Measurements from ENCODE around the gene MYO9B. TPM values are rescaled to one million over a fixed set of nuclear protein-coding genes. Genes with fewer than 3 reads are reported as not detected.
A peak's percentile ranks its signal among the peaks of the same experiment; 100 is the strongest.

MYO9B gene
- total RNA-seq, 1 experiment from 2014 or later: 94.3 TPM

DNA sequence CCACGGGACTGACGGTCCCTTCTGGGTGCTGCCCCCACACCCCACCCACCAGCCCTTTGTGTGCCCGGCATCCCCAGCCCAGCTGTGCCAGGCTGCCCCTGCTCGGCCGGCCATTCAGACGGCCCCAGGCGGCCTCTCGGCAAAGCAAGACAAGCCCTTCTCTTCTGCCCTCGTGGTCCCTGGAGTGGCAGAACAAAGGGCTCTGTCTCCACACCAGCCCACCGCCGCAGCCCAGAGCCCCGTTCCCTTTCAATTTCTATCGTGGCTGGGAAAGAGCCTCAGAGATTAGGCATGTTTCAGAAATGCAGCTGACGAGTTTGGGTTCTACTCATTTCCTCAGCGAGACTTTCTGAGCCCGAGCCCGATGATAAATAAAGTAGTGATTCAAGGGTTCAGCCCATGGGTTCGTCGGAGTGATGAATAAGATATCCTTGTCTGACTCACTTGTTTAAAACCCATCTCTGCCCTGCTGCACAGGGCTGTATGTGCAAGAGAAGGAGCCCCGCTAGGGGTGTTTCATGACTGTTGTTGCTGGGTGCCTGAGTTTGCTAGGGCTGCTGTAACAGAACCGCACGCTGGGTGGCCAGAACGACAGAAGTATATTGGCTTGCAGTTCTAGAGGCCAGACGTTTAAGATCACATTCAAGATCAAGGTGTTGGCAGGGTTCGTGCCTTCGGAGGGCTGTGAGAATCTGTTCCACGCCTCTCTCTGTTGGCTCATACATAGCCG is 4.3 kb downstream of the MYO9B start:
- CTCF ChIA-PET: no interaction called here
- TF ChIP-seq, protein P1, sequence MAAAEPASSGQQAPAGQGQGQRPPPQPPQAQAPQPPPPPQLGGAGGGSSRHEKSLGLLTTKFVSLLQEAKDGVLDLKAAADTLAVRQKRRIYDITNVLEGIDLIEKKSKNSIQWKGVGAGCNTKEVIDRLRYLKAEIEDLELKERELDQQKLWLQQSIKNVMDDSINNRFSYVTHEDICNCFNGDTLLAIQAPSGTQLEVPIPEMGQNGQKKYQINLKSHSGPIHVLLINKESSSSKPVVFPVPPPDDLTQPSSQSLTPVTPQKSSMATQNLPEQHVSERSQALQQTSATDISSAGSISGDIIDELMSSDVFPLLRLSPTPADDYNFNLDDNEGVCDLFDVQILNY (CRISPR knock-in tag; IDR thresholded peaks at IDR 0.05): no peak
- TF ChIP-seq ESRRA (CRISPR knock-in tag; IDR thresholded peaks at IDR 0.05; ENCODE audit: borderline replicate concordance) (no peak), ZNF121 (CRISPR knock-in tag; IDR thresholded peaks at IDR 0.05) (no peak), ZNF281 (CRISPR knock-in tag; IDR thresholded peaks at IDR 0.05) (no peak), GABPB1 (CRISPR knock-in tag; IDR thresholded peaks at IDR 0.05) (no peak), TP53 (CRISPR knock-in tag; IDR thresholded peaks at IDR 0.05) (no peak), CBFB (CRISPR knock-in tag; IDR thresholded peaks at IDR 0.05; ENCODE audit: low read depth) (no peak), HMGXB4 (CRISPR knock-in tag; IDR thresholded peaks at IDR 0.05) (no peak), ZNF396 (CRISPR knock-in tag; IDR thresholded peaks at IDR 0.05; ENCODE audit: borderline replicate concordance) (no peak), SMAD3 (CRISPR knock-in tag; IDR thresholded peaks at IDR 0.05; ENCODE audit: borderline replicate concordance) (no peak), FOXJ3 (CRISPR knock-in tag; IDR thresholded peaks at IDR 0.05; ENCODE audit: borderline replicate concordance) (no peak), ZNF138 (CRISPR knock-in tag; conservative IDR thresholded peaks at IDR 0.05) (no peak), USF2 (CRISPR knock-in tag; IDR thresholded peaks at IDR 0.05) (no peak), PREB (CRISPR knock-in tag; IDR thresholded peaks at IDR 0.05; ENCODE audit: borderline replicate concordance) (no peak), ZNF532 (CRISPR knock-in tag; IDR thresholded peaks at IDR 0.05; ENCODE audit: borderline replicate concordance) (no peak)
- TF ChIP-seq, protein P2, sequence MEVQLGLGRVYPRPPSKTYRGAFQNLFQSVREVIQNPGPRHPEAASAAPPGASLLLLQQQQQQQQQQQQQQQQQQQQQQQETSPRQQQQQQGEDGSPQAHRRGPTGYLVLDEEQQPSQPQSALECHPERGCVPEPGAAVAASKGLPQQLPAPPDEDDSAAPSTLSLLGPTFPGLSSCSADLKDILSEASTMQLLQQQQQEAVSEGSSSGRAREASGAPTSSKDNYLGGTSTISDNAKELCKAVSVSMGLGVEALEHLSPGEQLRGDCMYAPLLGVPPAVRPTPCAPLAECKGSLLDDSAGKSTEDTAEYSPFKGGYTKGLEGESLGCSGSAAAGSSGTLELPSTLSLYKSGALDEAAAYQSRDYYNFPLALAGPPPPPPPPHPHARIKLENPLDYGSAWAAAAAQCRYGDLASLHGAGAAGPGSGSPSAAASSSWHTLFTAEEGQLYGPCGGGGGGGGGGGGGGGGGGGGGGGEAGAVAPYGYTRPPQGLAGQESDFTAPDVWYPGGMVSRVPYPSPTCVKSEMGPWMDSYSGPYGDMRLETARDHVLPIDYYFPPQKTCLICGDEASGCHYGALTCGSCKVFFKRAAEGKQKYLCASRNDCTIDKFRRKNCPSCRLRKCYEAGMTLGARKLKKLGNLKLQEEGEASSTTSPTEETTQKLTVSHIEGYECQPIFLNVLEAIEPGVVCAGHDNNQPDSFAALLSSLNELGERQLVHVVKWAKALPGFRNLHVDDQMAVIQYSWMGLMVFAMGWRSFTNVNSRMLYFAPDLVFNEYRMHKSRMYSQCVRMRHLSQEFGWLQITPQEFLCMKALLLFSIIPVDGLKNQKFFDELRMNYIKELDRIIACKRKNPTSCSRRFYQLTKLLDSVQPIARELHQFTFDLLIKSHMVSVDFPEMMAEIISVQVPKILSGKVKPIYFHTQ (CRISPR knock-in tag; IDR thresholded peaks at IDR 0.05): no peak
- TF ChIP-seq, protein P3, sequence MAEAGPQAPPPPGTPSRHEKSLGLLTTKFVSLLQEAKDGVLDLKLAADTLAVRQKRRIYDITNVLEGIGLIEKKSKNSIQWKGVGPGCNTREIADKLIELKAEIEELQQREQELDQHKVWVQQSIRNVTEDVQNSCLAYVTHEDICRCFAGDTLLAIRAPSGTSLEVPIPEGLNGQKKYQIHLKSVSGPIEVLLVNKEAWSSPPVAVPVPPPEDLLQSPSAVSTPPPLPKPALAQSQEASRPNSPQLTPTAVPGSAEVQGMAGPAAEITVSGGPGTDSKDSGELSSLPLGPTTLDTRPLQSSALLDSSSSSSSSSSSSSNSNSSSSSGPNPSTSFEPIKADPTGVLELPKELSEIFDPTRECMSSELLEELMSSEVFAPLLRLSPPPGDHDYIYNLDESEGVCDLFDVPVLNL (CRISPR knock-in tag; IDR thresholded peaks at IDR 0.05; ENCODE audit: borderline replicate concordance, low read depth): no peak
- POLR2A ChIA-PET: interaction anchor here (0.5 kb wide), 1 partner anchor 121 kb away, joined by 3 read pairs; no protein-coding TSS in a partner anchor
- Mint-ChIP-seq H3K27me3 (ENCODE audit: low read depth) (peaks cover 2% of the 10 kb centered on the region; the same call in 1 of the 2 replicates), H3K4me1 (peaks cover 44% of the 10 kb centered on the region), H3K27ac (peak overlapping the region; percentile 49; the same call in 1 of the 2 replicates), H3K9me3 (no peaks in the 10 kb centered on the region), H3K4me3 (no peak overlapping the region), H3K36me3 (no peaks in the 10 kb centered on the region)
- ATAC-seq (no peak), DNase-seq (ENCODE audit: low spot score) (no peak)
